ENCODE data around the gene SLC25A22.

The SLC25A22 gene

GRCh38 chr11:831118-831864 lies 33.2 kb upstream of the SLC25A22 start:
- H3K4me3 ChIP-seq (ENCODE audit: low read depth, low read length) = peak overlapping the region; percentile 12
- TF ChIP-seq CTCF (IDR thresholded peaks at IDR 0.05; ENCODE audit: low read depth, low read length) = no peak
- peak; percentile 80 for DNase-seq (ENCODE audit: low read depth, low spot score)
- in situ Hi-C loops (cut with HindIII; ENCODE audit: low sequenced_read_pairs) = no loop called here

- H3K4me3 ChIP-seq (ENCODE audit: low read depth, low read length) = peak overlapping the region; percentile 43
- DNase-seq (ENCODE audit: low read depth, low spot score) = peak; percentile 66
- in situ Hi-C loops (cut with HindIII; ENCODE audit: low sequenced_read_pairs) = no loop called here
- no peak for TF ChIP-seq CTCF (IDR thresholded peaks at IDR 0.05; ENCODE audit: low read depth, low read length)
These were observed 32.4 kb upstream of the SLC25A22 start for GRCh38 chr11:830295-831117.

GRCh38 chr11:829847-830294 lies 31.8 kb upstream of the SLC25A22 start:
- DNase-seq (ENCODE audit: low read depth, low spot score) = no peak
- in situ Hi-C loops (cut with HindIII; ENCODE audit: low sequenced_read_pairs) = no loop called here
- no peak for TF ChIP-seq CTCF (IDR thresholded peaks at IDR 0.05; ENCODE audit: low read depth, low read length)

GRCh38 chr11:829176-829846 lies 31.2 kb upstream of the SLC25A22 start:
- peak overlapping the region; percentile 43 for H3K4me3 ChIP-seq (ENCODE audit: low read depth, low read length)
- DNase-seq (ENCODE audit: low read depth, low spot score) = no peak
- in situ Hi-C loops (cut with HindIII; ENCODE audit: low sequenced_read_pairs) = no loop called here
- TF ChIP-seq CTCF (IDR thresholded peaks at IDR 0.05; ENCODE audit: low read depth, low read length) = no peak

More at GRCh38 chr11:829847-830294, 31.8 kb upstream of the SLC25A22 start:
- H3K4me3 ChIP-seq (ENCODE audit: low read depth, low read length) = peak overlapping the region; percentile 43

GRCh38 chr11:828506-829175 lies 30.6 kb upstream of the SLC25A22 start:
- in situ Hi-C loops (cut with HindIII; ENCODE audit: low sequenced_read_pairs) = no loop called here
- H3K4me3 ChIP-seq (ENCODE audit: low read depth, low read length) = no peak overlapping the region
- TF ChIP-seq CTCF (IDR thresholded peaks at IDR 0.05; ENCODE audit: low read depth, low read length) = no peak
- DNase-seq (ENCODE audit: low read depth, low spot score) = no peak

GRCh38 chr11:827897-828192 lies 29.8 kb upstream of the SLC25A22 start, which contains the start of gene CRACR2B:
CRACR2B (plus strand) TSS chr11:827919; CDS start chr11:828608, 689 bp downstream.
- H3K4me3 ChIP-seq (ENCODE audit: low read depth, low read length) = peak within 1 kb of the TSS; percentile 15
- TF ChIP-seq CTCF (IDR thresholded peaks at IDR 0.05; ENCODE audit: low read depth, low read length) = no peak
- in situ Hi-C loops (cut with HindIII; ENCODE audit: low sequenced_read_pairs) = no loop called here
- DNase-seq (ENCODE audit: low read depth, low spot score) = no peak
